HEK293T (cell line): ENCODE data around the gene XPR1.

Source experiments
- ARNT ChIP-seq: fragments of 450-650 bp; IDR thresholded peaks from 2 replicates; pipeline ENCODE4 v1.6.1; 2017; ENCODE audit warnings: mild to moderate bottlenecking
- BHLHE40 ChIP-seq: fragments of 450-650 bp; IDR thresholded peaks from 2 replicates; pipeline ENCODE4 v1.6.1; 2016; ENCODE audit warnings: mild to moderate bottlenecking, moderate library complexity, borderline replicate concordance
- CTBP1 ChIP-seq: fragments of 450-650 bp; IDR thresholded peaks from 2 replicates; pipeline ENCODE4 v1.6.1; 2016; ENCODE audit warnings: borderline replicate concordance
- HDGF ChIP-seq: fragments of 450-650 bp; IDR thresholded peaks from 2 replicates; pipeline ENCODE4 v1.6.1; 2017; ENCODE audit warnings: antibody characterized with exemption, borderline replicate concordance
- L3MBTL2 ChIP-seq: fragments of 450-650 bp; conservative IDR thresholded peaks from 2 replicates; pipeline ENCODE4 v1.6.1; 2016; ENCODE audit warnings: mild to moderate bottlenecking
- SP1 ChIP-seq: fragments of 450-650 bp; IDR thresholded peaks from 2 replicates; pipeline ENCODE4 v1.6.1; 2017
- SUZ12 ChIP-seq: fragments of 450-650 bp; IDR thresholded peaks from 2 replicates; pipeline ENCODE4 v1.6.1; 2016; ENCODE audit warnings: mild to moderate bottlenecking
- TARDBP ChIP-seq: fragments of 450-650 bp; IDR thresholded peaks from 2 replicates; pipeline ENCODE4 v1.6.1; 2016

GRCh38 chr1:180920702-180921101 lies 288.9 kb downstream of the XPR1 start:
- TF ChIP-seq SUZ12 (no peak), CTBP1 (no peak), ARNT (no peak), BHLHE40 (no peak), L3MBTL2 (no peak), TARDBP (no peak), SP1 (no peak), HDGF (no peak)
